HL-60 (cell line): ENCODE data around the gene PAPPA2.

Source experiments
- CTCF ChIP-seq: IDR thresholded peaks from one replicate; pipeline ENCODE4 v1.5.1; 2011; ENCODE audit warnings: low read length, control low read depth, inconsistent platforms; ENCODE audit not compliant: insufficient read depth
- GABPA ChIP-seq: IDR thresholded peaks from 2 replicates; pipeline ENCODE4 v1.6.1; 2012; ENCODE audit warnings: low read depth
- POLR2AphosphoS5 ChIP-seq: IDR thresholded peaks from 2 replicates; pipeline ENCODE4 v1.6.1; 2012; ENCODE audit warnings: low read depth
- REST ChIP-seq: IDR thresholded peaks from 2 replicates; pipeline ENCODE4 v1.6.1; 2012; ENCODE audit warnings: low read depth; ENCODE audit not compliant: insufficient replicate concordance
- SPI1 ChIP-seq: IDR thresholded peaks from 2 replicates; pipeline ENCODE4 v1.6.1; 2012; ENCODE audit warnings: low read depth, mild to moderate bottlenecking, borderline replicate concordance

- TF ChIP-seq CTCF (no peak), POLR2AphosphoS5 (no peak), REST (no peak), GABPA (no peak), SPI1 (no peak)
These were observed 233.1 kb downstream of the PAPPA2 start for GRCh38 chr1:176696109-176696508.
